T follicular helper cell (primary cell): ENCODE results near the gene AQP10.
"Not testable (repeated sequence)": the region's sequence is repeated elsewhere in the genome, so short reads cannot be mapped to it uniquely, and the experiment has no call there.

Experiments used
- DNase-seq: peaks from one replicate; pipeline ENCODE4 v3.0.0-alpha.2; 2020; ENCODE audit warnings: low read depth

AQP10 gene

DNA sequence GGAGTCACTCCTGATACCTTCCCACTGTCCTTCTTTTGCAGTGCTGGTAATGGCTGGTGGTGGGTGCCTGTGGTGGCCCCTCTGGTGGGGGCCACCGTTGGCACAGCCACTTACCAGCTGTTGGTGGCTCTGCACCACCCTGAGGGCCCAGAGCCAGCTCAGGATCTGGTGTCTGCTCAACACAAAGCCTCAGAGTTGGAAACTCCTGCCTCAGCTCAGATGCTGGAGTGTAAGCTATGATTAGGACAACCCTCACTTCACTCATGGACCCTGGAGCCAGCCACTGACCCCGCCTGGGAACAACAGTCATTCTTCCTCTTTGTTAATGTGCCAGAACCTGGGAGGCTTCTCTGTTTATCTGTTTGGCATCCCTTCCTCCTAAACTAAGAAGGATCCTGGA lies 3.3 kb downstream of the AQP10 start:
- no peak for DNase-seq

DNA sequence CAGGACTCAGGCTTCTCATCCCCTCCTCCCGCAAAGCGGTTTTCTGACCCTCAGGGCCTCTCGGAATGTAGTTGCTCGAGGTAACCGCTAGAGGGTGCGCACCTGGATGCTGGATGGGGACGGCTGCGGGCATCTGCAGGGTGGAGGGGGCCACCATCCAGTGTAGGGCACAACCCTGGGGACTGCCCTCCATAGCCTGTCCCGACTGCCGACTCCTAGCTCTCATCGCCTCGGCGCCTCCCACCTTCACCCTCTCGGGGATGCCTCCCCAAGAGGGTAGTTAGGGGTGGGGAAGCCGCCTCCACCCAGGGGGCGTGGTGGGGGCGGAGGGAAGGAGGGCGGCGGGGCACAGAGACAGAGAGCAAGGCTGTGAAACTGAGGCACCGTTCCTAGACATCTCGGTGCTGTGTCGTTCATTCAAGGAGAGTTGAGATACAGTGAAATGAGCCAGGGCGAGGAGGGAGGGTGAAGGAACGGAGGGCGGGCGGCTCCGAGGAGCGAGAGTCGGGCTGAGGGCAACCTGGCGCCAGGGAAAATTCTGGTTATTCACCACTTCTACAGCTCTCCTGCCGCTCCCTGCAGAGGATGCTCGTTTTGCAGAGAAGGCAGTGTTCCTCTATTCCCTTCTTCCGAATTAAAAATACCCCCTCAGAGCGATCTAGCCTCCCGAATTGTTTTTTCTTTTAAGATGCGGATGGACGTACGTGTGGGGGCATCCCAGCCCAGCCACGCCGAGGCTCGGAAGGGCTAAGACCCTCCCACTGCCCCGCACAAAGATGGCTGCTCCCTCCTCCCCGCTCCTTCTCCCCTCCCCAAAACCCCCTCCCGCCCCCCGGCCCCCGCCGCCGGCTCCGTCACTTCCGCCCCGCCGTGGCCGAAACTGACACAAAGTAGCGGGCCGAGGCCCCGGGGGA lies 4.0 kb downstream of the AQP10 start, which contains the start of gene ATP8B2:
TSS of gene ATP8B2 (plus strand) at position 857 of the 914 bp plus-strand sequence. CDS start 2,617 bp downstream, outside the sequence.
- peak; percentile 66 for DNase-seq

DNA sequence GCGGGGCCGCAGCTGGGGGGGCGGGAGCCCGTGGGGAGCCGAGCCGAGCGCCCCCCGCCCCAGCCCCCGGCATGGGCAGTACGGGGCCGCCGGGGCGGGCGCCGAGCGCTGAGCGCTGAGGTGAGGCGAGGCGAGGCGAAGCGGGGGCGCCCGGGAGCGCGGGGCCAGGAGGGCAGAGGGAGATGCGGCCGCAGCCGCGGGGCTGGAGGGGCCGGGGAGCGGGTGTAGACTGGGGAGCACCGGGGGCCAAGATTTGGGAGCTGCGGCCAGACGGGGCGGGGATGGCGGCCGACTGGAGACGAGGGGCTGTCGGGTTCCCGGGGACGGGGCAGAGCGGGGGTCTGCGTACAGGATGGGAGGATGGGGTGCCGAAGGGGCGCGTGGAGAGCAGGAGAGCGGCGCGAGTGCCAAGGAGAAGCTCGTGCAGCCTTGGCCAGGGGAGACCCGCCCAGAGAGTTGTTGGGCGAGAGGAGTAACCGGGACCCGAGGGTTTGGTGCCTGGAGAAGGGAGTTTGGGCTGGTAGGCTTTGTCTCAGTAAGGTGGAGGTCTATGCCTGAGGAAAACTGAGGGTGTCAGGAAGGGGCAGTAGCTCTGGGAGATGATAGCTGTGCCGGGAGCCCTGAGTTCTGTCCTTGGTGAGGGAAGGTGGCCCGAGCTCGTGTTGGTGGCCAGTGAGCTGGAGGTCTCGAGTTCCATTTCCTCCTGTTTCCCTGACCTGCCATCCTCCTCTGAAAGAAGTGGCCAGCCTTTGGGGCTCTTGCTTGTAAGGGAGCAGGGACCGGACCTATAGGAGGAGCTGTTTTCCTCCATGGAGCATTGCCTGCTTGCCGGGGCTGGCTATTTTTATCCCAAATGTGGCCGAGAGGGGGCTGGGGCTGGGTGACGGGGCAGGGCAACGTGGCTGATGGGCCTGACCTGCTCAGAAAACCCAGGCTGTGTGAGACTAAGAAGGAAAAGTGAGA lies 5.0 kb downstream of the AQP10 start:
- DNase-seq = no peak

DNA sequence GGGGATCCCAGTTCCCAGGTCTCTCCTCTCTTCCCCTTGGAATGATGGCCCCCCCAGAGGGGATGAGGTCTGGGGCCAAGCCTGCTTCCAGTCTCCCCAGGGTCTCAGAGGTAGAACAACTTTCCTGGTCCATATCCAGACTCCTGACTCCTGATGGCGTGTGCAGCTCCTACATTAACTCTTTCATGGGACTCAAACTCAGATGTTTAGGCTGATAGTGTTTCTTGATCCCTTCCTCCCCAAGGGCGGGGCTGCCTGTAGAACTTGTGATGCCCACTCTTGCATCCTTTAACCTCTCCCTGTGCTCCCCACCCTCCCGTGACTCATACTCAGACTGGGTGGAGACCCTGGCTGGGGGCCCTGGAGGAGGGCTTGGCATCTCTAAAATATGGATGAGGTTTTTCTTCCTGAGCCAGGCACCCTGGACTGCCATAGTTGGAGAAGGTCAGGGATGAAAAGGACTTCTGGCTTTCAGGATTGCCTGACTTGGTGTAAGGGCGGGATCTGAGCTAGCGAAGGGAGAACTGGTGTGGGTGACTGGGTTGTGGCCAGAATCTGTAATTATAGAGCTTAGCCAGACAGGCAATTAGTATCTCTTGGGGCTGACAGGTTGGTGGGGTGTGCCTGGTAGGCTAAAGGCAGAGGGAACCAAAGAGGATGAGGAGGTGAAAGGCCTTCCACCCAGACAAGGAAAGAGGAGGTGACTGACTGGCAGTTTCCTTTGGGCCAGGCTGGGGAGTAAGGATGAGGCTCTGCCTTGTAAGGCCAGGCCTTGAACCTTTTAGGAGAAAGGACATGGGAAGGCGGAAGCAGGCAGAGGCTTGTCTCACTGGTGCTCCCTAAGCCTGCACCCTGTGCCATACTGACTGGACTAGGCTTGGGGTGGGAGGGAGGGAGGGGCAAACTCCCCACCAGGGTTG lies 5.9 kb downstream of the AQP10 start:
- DNase-seq = no peak

DNA sequence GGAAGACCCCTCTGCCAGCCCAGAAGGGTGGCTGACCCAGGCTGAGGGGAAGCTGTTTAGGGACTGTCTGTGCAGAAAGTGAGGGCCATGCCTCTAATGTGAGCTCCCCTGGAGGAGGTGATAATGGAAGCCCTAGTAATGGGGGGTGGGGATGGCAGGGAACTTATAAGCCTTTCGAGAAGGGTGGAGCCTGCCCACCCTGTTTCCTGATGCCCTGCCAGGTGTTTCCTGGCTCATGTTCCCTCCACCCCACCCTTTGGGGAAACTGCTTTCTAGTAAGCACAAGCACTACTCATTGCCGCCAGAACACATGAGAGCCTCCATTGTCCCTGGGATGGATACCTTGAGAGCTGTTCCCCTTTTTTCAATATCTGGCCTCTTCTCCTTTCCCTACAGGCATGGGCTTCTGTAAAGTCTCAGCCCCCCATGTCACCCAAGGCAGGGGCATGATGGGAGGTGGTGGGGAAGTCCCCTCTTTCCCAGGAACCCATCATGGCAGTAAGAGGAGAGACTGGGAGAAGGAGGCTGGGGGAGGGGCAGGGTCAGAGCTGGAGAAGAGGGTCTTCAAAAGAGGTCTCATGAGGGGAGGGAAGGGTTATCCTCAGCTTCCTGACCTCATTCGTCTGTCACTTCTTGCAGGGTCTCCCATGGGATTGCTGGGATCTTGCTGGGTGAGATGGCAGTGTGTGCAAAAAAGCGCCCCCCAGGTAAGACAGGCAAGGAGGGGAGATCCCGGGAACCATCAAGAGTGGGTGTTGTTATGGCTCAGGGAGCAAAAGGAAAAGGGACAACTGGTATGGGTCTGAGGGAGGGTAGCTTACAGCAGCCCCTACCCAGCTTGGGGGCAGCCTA lies 6.8 kb downstream of the AQP10 start:
- no peak for DNase-seq

DNA sequence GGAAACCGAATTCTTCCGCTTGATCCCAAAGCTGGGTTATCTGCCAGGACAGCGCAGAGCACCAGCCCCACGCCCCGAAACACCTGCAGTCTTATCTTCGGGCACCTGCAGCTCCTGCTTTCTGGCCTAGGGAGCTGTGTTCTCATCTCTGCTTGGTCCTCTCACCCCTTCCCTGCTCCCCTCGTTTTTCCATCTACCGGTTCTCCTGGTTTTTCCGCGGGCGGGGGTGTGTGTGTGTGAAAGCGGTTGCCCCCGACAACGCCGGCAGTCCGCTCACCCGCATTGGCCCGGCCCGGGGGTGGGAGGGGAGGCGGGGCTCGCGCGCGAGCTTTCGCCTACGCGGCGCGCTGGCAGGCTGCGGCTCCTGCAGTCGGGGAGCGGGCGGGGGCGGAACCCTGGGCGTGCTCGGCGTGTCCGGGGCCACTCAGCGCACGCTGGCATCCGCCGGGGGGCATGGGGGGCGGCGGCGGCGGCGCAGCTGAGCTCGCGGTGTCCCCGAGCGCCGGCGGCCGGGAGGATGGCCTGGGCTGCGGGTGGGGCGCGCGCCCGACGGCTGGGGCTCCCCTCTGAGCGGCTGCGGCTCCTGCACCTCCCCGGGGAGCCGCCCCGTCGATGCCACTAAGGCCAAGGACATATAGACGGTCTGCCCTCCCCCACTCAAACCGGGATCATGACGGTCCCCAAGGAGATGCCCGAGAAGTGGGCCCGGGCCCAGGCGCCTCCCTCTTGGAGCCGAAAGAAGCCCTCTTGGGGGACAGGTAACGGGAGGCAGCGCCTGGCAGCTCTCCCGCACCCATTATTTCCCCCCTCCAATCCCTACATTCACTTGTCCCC lies 7.6 kb downstream of the AQP10 start:
- peak; percentile 85 for DNase-seq

DNA sequence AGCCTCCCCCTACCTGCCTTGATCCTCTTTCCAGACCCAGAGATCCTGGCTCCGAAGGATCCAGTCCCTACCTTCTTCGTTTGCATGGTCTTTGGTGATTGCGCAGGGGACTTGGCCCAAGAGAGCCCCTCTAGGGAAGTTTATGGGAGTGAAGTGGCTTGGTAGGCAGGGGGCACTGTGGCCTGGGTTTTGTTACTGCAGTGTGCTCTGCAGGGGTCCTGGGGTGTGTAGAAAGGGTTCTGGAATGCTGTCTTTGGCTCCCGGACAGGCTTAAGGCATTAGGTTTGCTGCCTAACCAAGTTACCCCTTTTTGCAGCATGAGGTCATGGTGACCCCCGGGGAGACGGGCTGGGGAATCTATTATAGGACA lies 8.2 kb downstream of the AQP10 start:
- no peak for DNase-seq

DNA sequence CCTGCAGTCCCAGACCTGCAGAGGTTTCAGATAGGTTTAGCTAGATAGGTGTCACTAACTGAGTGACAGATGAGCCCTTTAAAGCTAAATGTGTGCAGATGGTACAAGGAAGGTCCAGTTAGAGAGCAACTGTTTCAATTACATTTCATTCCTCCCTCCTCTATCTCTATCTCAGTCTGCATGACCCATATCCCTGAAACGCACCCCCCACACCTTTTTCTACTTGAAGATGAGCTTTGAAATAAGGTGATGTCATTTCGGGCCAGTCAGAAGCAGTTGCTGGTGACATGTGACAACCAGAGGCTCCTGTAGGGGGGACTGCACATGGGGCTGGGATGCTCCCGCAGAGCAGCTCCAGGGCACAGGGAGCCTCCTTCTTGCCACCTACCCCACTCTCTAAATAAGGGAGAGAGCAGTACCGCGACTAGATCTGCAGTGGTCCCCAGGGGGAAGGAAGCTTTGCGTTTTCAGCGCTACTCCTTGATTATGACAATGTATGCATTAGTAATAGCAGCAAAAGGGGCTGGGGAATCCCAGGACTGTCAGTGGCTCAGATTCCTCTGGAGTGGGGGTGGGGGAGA lies 8.7 kb downstream of the AQP10 start:
- no peak for DNase-seq

DNA sequence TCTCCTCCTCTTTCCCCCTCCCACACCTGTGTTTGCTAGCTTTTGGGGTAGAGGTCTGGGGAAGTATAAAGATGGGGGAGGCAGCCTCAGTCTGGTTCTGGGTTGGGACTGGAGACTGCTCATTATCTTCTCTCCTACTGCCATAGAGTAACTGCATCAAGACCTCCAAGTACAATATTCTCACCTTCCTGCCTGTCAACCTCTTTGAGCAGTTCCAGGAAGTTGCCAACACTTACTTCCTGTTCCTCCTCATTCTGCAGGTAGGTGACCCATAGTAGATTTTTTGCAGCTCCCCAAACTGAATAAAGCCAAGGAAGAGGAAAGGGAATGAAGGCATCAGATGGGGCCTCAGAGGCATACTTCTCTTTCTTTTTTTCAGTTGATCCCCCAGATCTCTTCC lies 9.8 kb downstream of the AQP10 start:
- no peak for DNase-seq

DNA sequence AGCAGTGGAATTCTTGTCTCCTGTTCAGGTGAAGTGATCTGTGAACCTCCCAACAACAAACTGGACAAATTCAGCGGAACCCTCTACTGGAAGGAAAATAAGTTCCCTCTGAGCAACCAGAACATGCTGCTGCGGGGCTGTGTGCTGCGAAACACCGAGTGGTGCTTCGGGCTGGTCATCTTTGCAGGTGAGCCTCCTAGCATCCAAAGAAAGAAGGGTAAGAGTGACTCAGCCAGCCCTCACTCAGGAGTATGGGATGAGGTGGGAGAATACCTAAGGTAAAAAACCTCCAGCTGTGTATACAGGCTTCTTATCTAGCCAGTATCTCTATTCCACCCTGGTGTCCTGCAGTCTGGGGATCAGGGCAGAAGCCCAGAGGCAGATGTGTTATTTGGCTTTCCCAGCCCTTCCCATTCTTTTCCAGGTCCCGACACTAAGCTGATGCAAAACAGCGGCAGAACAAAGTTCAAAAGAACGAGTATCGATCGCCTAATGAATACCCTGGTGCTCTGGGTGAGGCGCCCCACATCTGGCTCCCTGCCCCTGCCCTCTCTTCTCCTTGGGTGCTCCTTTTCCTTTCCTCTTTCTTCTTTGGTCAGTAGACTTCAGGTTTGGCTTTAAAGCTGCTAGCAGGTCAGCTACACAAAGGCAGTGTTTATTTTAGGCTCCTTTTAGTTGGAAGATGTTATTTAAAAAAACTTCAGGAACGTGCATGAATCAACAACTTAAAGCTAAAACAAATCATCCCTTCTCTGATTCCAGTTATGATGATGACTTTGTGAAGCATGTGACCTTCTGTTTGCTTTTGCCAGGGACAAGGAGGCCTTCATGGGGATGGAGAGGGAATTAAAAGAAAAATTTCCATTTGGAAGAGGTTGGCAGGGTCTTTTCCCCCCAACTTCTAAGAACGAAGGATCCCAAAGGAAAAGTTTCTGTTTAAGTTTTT lies 13.5 kb downstream of the AQP10 start:
- no peak for DNase-seq

DNA sequence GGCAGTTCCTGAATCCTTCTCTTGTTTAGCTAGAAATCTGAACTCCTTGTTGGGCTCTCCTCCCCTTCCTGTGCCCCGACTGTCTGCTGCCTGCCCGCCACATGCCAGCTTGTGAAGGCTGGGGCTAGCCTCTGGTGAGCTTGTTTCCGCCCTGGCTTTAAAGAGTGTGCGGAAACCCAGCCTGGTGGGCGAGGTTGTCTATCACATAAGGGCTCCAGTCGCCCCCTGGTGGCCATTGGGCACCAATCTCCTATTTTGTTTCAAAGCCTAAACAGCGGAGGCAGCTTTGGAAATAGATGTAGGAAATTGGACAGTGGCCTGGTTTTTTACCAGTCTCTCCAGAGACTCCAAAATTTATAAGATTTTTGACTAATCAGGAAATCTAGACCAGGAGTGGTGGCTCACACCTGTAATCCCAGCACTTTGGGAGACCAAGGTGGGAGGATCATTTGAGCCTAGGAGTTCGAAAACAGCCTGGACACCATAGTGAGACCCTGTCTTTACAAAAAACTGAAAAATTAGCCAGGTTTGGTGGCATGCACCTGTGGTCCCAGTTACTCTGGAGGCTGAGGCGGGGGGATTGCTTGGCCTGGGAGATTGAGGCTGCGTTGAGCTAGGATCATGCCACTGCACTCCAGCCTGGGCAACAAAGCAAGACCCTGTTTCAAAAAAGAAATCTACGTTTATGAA lies 14.3 kb downstream of the AQP10 start:
- DNase-seq = peak; percentile 82

DNA sequence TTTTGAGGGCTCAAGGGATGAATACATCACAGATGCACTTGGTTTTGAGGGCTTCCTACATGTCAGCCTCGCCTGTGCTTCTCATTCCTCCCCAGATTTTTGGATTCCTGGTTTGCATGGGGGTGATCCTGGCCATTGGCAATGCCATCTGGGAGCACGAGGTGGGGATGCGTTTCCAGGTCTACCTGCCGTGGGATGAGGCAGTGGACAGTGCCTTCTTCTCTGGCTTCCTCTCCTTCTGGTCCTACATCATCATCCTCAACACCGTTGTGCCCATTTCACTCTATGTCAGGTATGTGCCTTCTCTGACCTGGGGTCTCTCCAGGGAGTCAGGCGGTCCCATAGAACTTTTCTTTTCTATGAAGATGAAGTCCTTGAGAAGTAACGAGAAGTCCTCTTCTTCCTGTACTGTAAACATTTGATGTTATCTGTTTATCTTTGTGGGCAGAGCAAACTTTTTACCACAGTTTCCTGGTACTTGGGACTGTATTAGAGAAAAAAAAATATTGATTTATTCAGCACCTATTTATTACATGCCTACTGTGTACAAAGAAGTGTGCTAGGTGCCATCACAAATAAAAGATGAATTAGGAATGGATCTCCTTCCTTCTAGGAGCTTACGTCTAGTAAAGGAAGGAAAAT lies 16.5 kb downstream of the AQP10 start:
- DNase-seq = no peak

DNA sequence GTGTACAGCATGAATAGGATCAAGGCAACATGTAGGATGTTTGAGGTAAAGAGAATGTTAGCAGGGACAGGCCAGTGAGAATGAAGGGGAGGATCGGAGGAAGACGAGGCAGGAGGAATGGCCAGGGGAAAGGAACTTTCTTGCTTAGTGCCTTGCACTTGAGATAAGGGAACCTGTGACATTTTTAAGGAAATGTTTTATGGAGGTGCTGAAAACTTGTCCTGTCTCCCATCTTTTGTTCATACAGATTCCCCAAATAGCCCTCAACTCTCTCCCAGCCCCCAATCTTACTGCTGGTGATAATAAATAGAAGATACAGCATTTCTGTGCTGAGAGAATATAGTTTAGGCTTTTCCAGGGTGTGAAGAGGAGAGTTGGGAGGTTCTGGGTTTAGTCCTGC lies 18.0 kb downstream of the AQP10 start:
- no peak for DNase-seq

DNA sequence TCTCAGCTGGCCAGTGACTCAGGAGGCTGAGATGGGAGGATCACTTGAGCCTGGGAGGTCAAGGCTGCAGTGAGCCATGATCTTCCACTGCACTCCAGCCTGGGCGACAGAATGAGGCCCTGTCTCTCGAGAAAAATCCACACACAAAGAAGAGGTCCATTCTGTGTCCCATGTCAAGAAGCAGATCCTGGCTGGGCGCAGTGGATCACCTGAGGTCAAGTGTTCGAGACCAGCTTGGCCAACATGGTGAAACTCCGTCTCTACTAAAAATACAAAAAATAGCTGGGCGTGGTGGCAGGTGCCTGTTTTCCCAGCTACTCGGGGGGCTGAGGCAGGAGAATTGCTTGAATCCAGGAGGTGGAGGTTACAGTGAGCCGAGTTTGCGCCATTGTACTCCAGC lies 20.5 kb downstream of the AQP10 start:
- DNase-seq = not testable (repeated sequence)

DNA sequence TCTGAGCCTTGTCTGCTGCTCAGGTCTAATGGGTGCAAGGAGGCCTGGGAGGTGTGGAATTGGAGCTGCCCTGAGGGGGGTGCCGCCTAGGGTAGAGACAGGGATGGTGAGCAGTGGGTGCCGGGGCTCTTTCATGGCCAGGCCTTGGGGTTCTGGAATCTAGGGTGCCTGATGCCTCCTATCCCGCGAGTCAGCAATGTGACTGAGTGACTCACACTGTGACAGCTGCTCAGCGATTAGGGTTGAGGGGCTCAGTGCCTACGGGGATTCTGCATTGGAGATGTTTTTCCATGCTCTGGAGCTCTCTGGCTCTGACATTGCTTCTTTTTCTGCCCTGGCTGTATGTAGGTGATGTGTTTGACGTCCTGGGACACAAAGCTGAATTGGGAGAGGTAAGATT lies 21.2 kb downstream of the AQP10 start:
- no peak for DNase-seq

DNA sequence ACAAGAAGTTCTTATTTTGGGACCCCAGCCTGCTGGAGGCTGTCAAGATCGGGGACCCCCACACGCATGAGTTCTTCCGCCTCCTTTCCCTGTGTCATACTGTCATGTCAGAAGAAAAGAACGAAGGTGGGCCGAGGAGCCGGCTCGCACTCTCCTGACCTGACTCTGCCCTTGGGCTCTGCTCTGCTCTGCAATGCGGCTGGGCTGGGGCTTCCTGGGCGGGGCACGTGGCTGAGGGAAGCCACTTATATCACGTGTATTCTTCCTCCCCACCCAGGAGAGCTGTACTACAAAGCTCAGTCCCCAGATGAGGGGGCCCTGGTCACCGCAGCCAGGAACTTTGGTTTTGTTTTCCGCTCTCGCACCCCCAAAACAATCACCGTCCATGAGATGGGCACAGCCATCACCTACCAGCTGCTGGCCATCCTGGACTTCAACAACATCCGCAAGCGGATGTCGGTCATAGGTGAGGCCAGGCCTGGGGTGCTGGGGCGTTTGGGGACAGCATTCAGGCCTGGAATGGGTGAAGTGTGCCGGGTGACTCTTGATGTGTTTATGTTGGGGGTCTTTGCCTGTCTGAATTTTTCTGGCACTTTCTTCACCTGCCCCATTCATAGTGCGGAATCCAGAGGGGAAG lies 22.1 kb downstream of the AQP10 start:
- peak; percentile 52 for DNase-seq
